ENCODE results near the gene CAMTA1.
A peak's percentile ranks its signal among the peaks of the same experiment; 100 is the strongest.

CAMTA1 gene

DNA sequence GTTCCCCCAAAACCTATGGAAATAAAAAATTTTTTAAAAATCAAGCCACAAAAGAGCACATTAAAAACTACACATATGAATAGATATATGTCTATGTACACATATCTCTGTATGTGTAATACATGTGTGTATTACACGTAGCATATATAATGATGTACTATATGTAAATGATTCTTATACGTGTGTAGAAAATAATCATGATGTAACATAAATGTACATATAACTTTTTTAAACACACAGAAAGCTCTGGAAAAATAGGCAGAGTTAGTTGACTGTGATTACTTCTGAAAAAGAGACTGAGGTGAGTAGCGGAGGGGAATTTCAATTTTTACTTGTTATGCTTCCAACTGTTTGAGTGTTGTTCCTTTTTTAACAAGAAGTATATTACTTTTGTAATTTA is 405.0 kb downstream of the CAMTA1 start:
- DNase-seq (ENCODE audit: low read depth in 3 of 3) = no peak

DNA sequence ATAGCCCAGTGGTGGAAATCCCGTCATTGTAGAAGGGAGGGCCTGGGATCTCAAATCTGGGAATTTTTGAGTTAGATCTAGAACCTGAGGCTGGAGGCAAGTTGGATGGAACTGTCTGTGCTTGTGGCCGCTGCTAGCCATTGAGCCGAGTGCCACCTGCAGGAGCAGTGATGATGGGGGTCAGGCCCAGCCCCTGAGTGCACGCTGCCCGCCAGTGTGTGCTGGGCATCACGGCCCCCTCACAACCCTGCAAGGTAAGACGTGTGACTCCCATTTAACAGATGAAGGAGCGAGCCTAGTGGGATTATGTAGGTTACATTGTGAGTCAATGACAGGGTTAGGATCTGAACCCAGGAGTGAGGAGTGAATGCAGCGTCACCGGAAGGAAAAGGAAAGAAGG is 407.2 kb downstream of the CAMTA1 start:
- DNase-seq (ENCODE audit: low read depth in 3 of 3) = no peak

DNA sequence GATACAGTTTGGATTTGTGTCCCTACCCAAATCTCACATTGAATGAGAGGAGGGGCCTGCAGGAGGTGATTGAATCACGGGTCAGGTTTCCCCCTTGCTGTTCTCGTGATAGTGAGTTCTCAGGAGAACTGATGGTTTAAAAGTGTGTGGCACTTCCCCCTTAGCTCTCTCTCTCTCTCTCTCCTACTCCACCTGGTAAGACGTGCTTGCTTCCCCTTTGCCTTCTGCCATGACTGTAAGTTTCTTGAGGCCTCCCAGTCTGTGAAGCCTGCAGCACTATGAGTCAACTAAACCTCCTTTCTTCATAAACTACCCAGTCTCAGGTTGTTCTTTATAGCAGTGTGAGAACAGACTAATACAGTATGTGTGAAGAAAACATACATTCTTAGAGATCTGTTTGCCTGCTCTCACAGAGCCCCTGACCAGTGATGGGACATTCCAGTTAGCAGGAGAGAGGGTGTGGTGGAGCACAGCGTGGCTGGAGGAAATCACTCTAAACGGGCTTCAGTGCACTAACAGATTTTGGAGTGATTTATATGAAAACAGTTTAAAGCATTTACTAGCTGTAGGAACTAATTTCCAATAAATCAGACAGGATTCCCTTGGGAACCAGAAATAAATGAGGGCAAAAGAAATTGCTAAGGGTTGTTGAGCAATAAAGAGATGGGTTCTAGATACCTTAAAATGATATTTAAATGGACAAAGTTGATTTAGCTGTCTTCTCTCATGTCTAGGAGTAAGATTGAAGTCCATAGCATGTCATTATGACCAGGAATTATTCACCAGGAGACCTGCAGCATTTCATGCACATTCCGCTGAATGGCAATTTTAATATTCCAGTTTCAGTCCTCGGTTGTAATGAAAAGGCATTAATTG is 411.0 kb downstream of the CAMTA1 start:
- DNase-seq (ENCODE audit: low read depth in 3 of 3) = no peak

DNA sequence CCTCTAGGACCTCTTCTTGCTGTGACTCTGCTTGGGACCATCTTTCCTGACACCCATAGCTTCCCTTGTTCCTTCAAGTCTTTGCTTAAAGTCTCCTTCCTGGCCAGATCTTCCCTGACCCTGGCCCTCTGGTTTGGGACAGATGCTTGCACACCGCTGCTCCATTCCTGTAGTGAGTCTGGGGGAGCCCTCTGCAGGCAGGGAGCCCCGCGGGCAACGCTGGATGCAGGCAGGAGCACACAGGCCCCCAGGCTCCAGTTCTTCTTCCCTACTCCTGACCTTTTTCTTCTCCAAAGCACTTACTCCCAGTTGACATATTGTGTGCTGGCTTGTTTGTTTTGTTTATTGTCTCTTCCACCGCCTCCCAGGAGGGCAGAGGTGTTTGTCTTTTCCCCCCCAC is 413.4 kb downstream of the CAMTA1 start:
- no peak for DNase-seq (ENCODE audit: low read depth in 3 of 3)

DNA sequence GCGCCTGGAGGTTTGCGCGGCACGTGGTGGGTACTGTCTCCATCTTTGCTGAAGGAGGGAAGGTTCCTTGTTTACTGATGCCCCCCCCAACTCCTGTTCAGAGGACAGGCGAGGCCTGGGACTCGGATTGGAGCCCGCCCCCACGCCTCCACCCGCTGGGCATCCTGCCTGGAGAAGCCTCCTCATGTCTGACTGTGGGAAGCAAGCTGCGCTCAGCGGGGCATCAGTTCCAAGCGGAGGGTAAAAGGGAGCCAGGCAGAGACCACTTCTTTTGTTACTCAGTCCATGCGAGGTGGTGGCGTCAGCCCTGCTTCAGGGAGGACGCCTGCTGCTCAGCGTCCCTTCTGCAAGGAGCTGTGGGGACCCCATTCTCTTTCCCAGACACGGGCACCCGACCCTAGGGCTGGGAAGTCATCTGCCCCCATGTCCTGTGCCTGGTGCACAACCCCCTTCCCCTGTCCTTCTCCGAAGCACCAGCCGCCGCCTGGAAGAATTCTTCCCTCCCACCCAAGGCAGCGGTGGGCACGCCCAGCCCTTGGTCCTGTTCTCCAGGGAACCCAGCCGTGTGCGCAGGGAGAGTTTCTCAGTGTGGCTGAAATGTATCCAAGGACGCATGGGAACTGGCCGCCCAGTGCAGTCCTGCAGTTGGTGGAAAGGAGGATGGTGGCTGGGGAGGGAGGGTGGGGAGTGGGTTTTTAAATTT is 414.0 kb downstream of the CAMTA1 start:
- DNase-seq (ENCODE audit: low read depth in 3 of 3) = no peak

DNA sequence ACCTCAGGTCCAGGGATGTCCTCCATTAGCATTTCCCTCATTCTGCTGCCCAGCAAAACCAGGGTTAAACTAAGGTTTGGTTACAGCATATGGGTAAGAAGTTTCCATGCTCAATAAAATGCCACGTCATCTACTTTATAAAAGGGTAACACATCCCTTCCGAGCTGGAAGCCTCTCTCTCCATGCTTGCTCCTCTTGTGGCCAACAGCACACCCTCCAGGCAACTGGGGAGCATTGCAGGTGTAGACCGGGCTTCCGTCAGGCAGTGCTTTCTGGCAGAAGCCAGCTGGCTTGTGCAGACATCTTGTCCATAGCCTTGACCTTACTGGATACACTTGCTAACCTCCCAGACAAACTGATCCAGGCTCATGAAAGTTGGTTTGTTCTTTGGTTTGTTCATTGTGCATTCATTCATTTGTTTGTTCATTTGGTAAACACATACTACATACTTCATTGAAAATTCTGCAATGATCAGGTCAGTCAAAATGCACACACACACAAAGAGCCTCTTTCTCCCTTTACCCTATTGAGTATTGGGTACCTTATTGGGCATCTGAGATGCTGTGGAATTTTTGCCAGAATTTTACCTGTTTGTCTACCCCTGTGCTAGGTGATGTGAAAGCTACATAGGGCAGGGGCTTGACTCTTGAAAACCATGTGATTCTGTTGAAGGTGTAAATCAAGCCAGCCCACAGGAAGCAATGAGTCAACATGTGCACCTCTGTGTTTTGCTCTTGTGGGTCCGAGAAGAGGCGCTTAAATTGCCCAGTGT is 422.8 kb downstream of the CAMTA1 start:
- peak in 1 of 3 experiments; percentile 17 for DNase-seq (ENCODE audit: low read depth in 3 of 3)

DNA sequence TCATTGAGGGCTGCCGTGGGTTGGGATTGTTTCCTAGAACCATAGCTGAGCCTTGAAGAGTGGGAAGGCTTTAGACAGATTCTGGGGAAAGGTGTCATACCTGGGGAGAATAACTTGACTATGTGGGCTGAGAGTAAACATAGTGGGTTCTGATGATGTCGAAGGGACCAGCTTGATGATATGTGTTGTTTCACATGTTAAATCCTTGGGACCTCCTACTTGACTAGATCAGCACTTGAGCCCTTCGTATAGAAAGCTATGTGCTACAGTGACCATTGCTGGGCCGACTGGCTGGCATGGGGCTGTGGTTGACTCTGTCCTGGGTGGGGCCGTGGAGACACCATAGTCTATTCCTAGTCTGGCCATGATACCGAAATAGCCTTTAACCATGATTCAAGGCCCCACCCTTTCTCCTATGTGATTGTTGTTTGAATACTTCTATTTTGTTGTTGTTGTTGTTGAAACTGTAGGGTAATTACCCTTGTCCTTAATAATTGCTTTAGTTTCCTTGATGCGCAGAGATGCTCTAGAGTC is 423.5 kb downstream of the CAMTA1 start:
- no peak for DNase-seq (ENCODE audit: low read depth in 3 of 3)

DNA sequence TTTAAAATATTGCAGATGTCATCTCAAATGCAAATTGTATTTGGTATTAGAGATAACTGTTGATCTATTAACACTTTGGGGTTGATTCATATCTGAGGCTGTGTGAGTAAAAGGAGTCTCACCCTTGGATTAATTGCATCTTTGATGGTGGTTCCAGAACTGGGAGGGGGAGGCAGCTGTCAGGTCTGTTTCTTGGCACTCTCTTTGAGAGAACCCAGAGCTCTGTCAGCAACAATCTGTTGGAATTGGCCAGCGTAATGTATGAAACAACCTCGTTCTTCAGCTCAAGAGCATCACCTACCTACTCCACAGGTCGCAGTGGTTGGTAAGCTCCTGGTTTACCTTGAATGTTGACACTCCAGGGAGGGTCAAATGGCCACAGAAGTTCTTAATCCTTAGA is 424.1 kb downstream of the CAMTA1 start:
- DNase-seq (ENCODE audit: low read depth in 3 of 3) = no peak

DNA sequence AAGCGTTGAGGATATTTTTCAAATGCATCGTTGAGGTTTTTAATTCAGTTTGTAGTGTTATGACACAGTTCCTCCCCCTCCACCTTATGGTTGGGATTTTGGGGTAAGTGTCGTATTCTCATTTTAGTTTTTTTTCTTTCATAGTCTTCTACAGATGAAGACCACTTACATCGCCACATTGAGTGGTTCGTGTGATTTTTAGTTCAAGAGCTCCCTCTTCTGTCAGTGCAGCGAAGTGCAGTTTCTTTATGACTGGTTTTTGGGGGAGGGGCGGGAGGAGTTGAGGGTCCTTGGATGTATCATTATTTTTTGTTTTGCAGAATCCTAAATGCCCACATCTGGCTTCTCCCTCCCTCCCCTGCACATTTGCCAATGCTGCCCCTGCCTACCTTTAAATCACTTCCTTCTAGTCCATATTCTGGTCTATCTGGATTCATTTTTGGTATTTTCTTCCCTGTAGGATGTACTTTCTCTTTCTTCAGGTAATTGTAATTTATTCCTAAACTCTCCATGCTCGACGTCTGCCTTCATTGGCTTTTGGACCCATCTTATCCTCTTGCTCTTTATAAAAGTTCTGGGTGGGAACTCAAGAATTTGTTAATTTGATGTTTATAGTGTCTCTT is 433.1 kb downstream of the CAMTA1 start:
- peak in 1 of 3 experiments; percentile 7 for DNase-seq (ENCODE audit: low read depth in 3 of 3)

DNA sequence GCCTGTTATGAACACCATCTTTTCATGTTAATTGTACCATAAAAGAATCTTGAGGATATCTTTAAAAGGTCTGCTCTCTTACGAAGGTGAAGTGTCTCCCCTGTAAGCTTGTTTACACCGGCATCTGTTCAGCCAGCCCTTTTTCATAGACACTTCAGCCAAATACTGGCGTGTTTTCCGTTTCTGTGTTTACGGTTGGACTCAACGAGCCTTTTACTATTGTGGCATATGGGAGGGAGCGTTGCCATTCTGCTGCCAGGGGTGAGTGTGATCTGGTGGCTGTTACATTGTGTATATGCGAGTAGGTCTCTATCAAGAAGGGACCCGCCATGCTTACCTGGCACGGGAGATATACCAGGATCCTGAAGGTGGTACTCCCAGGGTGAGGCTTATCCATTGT is 433.8 kb downstream of the CAMTA1 start:
- no peak for DNase-seq (ENCODE audit: low read depth in 3 of 3)

DNA sequence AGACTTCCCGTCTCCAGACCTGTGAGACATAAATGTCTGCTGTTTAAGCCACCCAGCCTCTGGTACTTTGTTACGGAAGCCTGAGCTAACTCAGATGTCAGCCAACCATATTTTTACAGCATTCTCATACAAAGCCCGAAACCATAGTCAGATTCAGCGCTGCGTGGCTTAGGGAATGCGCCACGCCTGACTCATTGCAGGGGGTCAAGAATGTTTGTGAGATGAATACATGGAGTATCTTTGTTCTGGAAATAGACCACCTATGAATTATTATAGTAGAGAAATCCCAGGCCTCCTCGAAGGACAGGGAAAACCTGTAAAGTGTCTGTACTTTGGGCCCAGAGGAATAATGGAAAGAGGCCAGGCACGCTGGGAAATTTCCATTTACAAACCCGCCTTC is 434.8 kb downstream of the CAMTA1 start:
- DNase-seq (ENCODE audit: low read depth in 3 of 3) = no peak

DNA sequence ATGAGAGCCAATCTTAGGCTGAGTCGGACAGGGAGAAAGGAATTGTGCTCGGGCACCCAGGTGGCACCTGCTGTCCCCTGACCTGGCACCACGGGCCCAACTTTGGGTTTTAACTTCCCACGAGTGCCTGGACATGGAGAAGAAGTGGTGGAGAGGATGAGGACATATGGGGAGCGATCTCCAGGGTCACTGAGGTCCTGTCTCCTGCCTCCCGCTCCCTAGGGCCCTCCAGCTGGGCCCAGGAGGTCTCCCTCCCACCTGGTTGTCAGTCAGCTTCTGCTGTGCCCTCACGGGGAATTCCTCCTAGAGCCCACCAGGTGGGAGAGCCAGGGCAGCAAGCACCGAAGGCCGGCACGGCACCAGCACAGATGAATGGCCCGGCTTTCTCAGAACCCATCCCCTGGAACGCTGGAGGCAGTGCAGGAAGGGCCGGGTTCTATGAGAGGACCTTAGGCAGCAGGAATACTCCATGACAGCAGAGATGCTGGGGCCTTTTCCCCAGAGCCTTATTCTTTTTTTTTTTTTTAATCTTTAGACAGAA is 435.5 kb downstream of the CAMTA1 start:
- no peak for DNase-seq (ENCODE audit: low read depth in 3 of 3)

DNA sequence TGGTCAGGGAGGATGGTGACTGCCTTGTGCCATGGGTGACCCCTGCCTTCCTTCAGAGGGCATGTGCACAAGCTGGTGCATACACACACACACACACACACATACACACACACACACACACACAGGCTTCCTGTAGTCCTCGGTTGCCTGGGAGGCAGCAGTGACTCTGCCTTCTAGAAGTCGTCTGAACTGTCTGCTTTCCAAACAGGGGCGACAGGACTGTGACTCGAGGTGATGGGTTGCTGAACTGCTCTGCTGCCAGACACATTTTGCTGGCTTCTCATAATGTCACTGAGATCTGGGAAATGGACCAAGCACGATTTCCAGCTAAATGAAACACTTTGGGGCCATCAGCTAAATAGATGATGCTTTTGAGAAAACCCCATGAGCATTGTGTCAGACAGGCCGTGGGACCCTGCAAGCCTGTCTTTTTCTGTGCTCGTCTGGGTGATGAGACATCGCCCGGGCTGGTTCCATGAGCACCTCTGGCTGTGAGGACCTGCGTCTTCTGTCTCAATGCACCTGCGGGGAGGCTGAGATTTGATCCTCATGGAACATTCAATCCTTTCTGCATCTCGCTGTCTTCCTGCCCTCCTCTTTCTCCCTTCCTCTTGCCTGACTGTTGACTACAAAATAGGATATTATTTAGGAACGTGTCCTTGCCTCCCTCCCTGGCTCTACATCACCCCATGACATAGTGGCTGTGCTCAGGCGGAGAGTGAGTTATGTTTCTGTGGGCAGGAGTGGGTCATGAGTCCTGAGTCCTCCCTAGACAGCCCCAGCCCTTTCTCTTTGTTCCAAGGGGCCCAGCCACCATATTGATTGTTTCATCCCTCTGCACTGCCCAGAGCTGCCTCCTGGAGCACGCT is 436.8 kb downstream of the CAMTA1 start:
- no peak for DNase-seq (ENCODE audit: low read depth in 3 of 3)

DNA sequence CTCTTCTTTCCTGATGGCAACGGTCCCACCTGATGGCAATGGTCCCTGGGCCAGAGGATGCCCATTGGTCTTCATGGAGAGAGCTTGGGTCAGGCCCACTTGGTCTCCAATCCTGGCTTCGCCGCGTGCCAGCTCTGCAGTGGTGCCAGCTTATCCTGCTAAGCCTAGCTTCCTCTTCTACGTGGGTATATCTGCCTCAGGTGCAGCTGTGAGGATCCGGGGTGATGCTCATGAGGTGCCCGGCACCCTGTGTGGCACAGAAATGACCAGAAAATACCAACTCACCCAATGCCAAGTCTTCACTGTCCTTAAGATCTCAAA is 437.4 kb downstream of the CAMTA1 start:
- no peak for DNase-seq (ENCODE audit: low read depth in 3 of 3)

DNA sequence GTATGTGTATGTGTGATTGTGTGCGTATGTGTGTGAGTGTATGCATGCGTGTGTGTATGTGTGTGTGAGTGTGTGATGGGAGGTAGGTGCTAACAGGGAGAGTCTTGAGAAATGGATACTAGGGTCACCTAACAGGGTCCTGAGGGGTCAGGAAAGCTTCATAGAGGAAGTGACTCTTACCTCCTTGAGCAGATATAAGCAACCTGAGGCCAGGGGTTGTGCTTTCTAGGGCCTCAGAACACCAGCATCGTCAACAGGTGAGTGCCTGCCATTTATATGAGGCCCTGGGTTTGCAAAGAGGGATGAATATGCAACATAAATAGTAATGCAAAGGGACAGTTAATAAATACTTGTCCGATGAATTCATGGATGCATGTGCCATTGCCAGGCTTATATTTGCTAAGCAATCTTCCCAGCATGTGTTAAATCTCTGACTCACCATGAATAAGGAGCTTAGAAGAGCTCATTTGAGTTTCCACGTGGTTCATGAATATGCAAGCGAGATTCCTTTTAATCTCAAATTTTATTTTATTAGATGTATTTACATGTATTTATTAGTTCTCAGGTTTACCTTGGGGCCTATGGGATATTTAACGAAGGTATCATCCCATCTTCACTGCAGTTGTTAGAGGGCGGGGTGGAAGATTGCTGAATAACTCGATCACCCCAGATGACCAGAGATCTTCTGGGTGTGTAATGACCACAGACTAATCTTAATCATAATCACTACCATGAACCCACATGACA is 438.3 kb downstream of the CAMTA1 start:
- DNase-seq (ENCODE audit: low read depth in 3 of 3) = no peak

DNA sequence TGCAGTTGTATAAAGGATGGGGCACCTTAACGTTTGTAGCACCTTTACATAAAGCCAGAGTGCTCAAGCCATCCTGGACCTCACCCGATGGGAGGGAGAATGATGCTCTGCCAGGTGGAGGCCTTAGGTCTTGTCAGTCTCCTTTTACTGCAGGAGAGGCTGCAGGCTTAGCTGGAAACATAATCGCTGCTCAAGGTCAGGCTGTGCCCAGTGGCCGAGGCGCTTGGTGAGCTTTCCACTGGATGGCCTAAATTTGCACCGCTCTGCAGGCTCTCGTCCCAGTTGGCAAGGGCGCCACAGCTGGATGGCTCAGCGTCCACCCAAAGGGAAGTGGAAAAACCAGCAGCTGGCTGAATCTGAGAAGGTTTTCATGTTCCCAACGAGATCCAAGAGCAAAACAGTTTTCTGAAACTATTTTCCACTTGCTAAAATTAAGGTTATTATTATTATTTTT is 438.9 kb downstream of the CAMTA1 start:
- DNase-seq (ENCODE audit: low read depth in 3 of 3) = no peak

DNA sequence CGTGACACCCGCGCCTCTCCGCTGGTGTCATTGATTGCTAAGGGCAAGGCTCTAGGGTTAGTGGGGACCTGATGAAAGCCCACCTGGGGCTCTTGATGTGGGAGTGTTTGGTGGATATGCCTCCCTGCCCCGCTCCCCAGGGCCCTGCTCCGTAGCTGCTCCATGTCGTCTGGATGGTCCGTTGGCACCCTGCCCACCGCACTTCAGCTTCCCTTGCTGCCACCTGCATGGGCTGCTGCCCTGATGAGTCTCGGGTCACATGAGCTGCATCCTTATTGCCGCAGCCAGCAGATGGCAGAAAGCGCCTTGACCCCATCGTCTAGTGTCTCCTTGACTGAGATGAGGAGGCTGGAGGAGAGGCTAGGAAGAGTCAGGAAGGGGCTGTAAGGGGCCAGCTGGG is 439.4 kb downstream of the CAMTA1 start:
- peak in 1 of 3 experiments; percentile 2 for DNase-seq (ENCODE audit: low read depth in 3 of 3)

DNA sequence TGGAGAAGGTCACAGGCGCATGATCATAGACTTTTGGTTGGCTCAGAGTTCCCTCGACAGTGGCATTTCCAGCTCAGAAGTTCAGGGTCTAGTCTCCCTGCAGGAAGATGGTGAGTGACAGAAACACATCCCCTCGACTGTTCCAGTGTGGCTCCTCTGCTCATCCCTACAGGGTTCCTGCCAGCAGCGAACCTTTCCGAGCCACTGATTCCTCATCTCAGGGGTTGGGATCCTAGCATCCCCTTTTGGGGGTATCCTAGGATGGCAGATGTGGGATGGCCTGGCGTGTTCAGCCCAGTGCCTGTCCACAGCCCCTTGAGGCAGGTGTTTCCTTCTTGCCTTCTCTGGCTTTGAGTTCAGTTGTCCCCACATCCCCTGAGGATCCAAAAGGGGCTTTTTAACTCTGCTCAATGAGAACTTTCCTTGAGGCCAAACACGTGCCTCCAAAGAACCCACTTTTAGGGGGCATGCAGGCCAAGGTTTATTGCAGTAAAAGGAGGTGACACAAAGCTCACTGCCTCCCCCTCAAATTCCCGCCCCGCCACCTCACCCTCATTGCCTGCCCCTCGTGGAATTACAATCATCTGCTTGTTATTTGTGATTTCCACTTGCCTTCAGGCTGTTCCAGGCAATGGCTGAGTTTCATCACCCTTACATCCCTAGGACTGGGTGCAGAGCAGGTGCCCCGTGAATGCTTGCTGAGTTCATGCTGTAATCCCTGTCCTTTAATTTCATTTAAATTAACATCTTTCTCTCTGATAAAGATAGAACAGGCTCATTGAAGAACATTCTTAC is 440.7 kb downstream of the CAMTA1 start:
- DNase-seq (ENCODE audit: low read depth in 3 of 3) = no peak

DNA sequence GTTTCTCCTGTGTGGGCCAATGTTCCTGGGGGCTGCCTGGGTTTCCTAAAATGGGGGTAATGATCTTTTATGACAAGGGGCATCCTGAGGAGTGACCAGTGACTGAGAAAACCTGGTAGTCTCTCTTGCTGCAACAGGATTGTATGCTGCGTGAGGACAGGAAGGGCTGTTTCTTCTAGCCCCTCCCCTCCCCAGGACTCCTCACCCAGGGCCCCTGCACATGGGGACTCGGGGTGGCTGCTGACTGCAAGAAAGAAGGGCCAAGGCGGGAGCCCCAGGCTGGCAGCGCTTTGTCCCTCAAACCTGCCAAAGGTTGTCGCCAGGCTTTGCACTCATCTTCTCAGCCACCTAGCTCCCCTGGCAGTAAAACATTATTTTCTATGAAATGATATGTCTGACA is 442.4 kb downstream of the CAMTA1 start:
- DNase-seq (ENCODE audit: low read depth in 3 of 3) = no peak

Data from stimulated activated CD4-positive, alpha-beta T cell treated with anti-CD3 and anti-CD28 coated beads, TNF-alpha, amount 100 ng/mL, for 24 hours (primary cell).